ENCODE data around the gene SUGP1.
A peak's percentile ranks its signal among the peaks of the same experiment; 100 is the strongest.
"Not testable (repeated sequence)": the region's sequence is repeated elsewhere in the genome, so short reads cannot be mapped to it uniquely, and the experiment has no call there.

Gene SUGP1, protein sequence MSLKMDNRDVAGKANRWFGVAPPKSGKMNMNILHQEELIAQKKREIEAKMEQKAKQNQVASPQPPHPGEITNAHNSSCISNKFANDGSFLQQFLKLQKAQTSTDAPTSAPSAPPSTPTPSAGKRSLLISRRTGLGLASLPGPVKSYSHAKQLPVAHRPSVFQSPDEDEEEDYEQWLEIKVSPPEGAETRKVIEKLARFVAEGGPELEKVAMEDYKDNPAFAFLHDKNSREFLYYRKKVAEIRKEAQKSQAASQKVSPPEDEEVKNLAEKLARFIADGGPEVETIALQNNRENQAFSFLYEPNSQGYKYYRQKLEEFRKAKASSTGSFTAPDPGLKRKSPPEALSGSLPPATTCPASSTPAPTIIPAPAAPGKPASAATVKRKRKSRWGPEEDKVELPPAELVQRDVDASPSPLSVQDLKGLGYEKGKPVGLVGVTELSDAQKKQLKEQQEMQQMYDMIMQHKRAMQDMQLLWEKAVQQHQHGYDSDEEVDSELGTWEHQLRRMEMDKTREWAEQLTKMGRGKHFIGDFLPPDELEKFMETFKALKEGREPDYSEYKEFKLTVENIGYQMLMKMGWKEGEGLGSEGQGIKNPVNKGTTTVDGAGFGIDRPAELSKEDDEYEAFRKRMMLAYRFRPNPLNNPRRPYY

DNA sequence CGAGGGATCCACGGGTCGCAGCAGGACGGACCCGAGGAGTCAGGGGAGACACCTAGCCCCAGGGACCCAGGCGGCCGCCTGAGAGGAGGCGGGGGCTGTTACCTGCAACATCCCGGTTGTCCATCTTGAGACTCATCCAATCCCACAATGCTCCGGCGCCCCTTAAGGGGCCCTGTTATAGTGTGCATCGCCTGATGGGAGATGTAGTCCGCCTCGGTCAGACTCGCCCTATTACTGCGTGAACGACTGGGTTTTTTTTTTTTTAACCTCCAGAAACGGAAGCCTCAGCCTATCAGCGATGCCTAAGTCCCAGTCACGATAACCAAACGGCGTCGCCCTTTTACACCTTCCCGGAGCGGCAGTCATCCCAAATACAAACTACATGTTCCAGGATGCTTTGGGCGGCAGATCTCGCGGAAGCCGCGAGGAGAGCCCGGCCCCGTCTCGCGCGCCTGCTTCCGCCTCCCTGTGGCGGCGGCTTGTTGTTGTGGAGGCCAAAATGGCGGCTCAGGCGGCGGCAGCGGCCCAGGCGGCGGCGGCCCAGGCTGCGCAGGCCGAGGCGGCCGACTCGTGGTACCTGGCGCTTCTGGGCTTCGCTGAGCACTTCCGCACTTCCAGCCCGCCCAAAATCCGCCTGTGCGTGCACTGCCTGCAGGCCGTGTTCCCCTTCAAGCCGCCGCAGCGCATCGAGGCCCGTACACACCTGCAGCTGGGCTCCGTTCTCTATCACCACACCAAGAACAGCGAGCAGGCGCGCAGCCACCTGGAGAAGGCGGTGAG is at the start of gene SUGP1, which contains the start of gene MAU2:
TSS of gene SUGP1 (minus strand) at position 149 of the 780 bp plus-strand sequence. CDS start at position 136, 13 bp downstream.
TSS of gene MAU2 (plus strand) at position 469 of the 780 bp plus-strand sequence. CDS start at position 500, 31 bp downstream.
- peak; percentile 98 for DNase-seq

DNA sequence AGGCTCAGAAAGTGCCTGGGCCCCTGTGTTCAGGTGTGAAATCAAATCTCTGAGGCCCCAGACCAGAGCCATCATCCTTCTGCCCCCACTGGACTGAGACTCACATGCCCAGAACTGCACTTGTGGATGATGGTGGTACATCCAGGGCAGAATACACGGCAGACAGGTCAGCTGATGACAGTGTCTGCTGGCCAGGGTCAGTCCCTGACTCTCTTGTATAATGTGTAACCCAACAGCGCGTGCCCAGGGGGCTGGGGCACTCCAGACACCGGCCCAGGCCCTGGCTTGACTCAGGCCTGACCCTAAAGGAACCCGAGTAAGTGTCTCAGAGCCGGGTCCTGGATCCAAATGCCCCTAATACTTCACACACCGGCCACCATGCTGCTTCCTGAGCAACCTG is 47.8 kb upstream of the SUGP1 start:
- DNase-seq = no peak

DNA sequence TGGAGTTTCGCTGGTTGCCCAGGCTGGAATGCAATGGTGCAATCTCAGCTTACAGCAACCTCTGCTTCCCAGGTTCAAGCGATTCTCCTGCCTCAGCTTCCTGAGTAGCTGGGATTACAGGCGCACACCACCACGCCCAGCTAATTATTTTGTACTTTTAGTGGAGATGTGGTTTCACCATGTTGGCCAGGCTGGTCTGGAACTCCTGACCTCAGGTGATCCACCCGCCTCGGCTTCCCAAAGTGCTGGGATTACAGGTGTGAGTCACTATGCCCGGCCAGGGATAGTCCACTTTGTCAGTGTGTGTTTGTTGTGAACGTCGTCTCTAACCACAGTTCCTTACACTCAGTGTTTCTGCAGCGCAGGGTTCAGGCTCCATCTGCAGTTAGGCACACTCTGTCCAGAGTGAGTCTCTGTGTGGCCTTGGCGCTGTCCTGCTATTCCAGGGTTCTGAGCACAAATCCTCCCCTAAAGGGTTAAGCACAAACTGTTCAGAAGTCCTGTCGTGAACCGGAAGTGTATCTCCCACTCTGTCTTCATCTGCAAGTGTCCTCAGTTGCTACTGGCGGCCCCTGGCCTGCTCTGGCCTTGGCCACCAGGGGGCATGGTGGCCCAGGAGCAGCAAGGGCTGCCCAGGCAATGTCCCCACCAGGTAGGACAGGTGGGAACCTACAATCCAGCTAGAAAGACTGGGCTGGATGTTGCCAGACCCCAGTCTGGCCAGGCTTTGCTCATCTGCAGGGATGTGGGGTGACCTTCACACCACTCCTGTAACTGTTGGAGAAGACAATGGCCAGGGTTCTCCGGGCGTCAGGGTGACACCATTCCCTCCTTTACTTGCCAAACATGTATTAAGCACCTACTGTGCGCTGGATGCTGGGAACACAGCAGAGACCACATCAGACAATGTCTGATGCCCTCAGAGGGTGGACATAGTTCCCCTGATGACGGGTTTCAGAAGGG is 46.4 kb upstream of the SUGP1 start:
- peak; percentile 91 for DNase-seq

DNA sequence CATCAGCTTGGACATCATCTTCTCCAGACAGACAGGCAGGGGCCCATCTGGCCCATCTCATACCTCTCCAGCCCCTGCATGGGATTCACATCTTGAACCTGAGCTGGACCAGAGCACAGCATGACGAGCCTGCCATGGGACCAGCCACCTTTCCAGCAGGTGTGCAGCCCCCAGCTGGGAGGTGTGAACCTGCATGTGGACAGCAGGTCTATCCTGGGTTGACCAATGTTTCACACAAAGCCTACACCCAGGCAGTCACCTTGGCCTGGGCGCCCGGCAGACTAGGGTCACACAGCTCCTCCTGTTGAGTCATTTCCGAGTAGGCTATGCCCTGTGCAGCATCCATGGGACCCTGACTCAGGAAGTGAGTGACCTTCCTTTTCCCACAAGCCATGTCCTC is 41.8 kb upstream of the SUGP1 start:
- DNase-seq = no peak

DNA sequence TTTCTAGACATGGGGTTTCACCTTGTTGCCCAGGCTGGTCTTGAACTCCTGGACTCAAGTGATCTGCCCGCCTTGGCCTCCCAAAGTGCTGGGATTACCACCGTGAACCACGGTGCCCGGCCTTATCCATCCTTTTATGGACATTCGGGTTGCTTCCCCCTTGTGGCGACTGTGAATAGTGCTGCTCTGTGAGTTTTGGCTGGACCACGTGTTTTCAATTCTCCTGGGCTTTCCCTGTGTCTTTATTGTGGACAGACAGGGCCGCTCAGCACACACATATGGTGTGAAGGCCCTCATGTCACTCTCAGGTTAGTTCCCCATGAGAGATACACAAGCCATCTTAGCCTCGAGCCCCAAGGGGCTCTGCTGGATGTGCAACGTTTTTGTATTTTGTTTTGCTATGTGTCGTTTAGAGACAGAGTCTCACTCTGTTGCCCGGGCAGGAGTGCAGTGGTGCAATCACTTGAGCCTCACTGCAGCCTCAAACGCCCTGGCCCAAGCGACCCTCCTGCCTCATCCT is 40.8 kb upstream of the SUGP1 start:
- DNase-seq = peak; percentile 91

DNA sequence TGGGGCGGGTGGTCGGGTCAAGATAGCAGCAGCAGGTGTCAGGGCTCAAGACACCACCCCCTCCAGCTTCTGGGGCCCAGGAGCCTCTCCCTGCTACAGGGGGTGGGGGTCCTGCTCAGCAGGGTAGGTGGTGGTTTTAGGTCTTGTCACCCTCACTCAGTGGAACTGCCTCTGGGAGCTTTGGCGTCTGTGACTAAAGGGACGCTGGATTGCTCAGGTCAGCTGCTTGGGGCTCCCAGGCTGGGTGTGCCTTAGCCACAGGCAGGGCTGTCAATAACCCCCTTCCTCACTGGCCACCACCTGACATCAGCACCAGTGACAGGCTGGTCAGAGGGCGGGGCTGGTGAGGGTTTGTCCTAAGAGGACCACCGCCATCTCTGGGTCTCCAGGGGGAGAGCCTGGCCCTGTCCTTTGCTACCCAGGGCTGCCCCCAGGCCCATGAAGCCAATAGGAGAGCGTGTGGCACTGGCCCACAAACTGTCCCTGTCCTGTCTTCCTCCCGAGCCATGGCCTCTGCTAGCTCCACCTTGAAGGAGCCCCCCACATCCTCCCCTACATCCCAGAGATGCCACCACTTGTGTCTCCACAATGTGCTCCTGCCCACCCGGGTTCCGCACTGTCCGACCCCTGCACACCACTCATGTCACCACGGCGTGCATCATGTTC is 36.7 kb upstream of the SUGP1 start:
- DNase-seq = no peak

DNA sequence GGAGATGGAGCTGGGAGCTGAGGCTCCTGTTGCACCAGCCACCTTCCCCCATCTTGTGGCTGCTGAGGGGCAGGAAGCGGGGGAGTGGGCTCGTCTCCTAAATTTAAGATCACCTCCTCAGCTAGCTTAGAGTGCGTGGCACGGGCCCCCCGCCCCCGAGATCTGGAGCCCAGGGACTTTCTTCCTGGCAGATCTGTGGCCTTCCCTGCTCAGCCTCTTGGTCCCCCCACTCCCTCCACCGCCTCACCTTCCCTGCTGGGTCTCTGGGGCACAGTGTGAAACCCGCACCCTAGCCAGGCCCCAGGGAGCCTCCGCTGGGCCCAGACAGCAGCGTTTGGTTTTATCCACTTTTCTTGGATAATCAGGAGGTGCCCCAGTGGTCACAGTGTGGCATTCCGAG is 36.2 kb upstream of the SUGP1 start:
- no peak for DNase-seq

DNA sequence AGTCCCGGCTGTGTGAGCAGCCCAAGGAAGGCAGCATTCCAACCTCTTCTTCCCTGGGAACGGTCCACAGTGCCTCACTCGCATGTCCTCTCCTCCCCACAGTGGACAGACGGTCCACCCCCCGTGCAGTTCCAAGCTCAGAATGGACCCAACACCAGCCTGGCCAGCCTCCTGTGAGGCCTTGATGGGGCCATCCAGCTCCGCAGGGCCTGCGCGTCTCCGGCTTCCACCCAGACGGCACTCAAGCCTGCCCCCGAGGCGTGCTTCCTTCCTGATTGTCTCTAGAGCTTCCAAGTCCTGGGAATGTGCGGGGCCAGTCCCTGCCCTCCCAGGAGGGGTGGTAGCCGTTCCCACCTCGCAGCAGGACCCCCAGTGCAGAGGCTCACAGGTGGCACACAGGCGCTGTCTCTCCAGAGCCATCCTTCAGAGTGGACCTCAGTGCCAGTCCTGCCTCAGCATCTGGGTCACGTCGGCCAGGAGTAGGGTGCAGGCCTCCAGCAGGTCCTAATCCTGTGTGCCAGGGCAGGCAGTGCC is 35.4 kb upstream of the SUGP1 start:
- DNase-seq = no peak

DNA sequence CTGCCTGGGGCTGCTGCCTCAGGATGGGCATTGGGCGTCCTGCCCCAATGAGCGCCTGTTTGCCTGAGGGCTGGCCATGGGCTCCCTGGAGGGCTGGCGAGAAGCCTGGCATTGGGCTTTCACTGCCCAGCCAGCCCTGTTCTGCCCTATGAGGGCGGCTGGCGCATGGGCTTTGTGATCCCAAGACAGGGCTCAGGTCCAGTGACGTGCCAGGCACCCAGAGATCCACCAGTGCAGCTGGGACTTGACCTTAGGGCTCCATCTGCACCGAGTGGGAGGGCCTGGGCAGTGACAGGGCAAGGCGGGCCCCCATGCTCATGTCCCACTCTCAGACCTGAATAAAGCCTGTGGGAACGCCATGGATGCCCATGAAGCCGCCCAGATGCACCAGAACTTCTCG is 34.6 kb upstream of the SUGP1 start:
- DNase-seq = no peak

DNA sequence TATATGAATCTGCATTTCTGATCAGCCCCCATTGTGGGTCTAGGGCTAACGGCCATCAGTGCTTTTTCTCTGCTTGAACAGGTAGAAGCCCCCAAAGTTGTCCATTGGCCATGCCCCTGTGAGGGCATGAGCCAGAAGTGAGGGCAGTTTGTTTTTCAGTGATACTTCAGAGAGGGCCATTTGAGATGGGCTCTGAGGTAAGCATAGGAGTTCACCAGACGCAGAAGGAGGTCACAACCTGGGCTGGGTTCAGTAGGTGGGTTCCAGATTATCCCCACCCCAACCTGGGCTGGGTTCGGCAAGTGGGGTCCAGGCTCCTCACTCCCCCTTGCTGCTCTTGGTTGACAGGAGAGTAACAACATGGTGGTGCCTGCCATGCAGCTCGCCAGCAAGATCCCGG is 33.7 kb upstream of the SUGP1 start:
- DNase-seq = no peak

DNA sequence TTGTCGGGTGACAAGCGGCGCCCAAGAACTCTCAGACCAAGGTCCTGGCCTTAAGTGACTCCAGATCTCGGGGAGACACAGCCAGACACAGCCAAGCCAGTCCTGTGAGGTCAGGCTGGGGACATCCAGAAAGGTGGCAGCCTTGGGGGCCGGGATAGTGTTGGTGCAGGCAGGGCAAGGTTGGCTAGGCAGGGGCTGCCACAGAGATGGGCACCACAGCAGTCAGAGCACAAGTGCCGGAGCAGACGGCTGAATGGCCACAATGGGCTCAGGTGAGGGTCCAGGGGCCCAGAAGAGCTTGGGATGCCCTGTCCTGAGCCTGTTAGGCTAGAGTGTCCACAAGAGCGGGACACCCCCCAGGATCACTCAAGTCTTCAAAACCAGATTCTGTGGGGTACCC is 32.5 kb upstream of the SUGP1 start:
- no peak for DNase-seq

DNA sequence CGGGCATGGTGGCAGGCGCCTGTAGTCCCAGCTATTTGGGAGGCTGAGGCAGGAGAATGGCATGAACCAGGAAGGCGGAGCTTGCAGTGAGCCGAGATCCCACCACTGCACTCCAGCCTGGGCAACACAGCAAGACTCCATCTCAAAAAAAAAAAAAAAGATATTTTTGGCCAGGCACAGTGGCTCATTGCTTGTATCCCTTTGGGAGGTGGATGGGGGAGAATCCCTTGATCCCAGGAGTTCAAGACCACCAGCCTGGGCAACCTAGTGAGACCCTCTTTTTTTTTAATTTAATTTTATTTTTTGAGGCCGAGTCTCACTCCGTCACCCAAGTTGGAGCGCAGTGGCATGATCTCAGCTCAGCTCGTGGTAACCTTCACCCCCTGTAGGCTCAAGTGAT is 30.4 kb upstream of the SUGP1 start:
- not testable (repeated sequence) for DNase-seq

DNA sequence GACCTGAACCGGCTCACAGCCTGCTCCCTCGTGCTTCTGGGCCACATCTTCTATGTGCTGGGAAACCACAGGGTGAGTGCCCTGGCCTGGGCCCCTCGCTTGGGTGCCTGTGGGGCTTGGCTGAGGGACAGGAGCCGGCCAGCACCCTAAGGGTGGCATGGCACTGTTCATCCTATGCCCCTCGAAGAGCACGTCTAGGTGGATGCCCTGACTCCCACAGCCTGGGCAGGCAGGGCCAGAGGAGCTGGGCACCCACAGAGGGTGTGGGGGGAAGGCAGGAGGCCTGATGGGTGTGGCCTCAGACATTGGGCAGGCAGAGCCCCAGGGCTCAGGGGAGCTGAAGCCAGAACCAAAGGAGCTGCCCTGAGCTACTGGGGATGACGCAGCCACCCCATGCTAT is 29.1 kb upstream of the SUGP1 start:
- DNase-seq = no peak

DNA sequence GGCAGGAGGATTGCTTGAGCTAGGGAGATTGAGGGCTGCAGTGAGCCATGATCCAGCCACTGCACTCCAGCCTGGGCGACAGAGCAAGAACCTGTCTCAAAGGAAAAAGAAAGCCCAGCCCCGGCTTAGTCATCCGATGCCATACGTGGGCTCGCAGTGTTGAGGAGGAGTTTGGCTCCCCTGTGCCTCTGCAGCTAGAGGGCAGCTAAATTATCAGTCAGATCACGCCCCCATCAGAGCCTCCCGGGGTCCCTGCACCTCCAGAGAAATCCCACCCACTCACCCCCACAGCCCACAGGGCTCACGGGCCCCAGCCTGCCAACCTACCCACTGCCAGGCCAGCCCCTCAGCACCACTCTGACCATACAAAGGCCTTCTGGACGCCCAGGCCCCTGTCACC is 28.0 kb upstream of the SUGP1 start:
- no peak for DNase-seq

DNA sequence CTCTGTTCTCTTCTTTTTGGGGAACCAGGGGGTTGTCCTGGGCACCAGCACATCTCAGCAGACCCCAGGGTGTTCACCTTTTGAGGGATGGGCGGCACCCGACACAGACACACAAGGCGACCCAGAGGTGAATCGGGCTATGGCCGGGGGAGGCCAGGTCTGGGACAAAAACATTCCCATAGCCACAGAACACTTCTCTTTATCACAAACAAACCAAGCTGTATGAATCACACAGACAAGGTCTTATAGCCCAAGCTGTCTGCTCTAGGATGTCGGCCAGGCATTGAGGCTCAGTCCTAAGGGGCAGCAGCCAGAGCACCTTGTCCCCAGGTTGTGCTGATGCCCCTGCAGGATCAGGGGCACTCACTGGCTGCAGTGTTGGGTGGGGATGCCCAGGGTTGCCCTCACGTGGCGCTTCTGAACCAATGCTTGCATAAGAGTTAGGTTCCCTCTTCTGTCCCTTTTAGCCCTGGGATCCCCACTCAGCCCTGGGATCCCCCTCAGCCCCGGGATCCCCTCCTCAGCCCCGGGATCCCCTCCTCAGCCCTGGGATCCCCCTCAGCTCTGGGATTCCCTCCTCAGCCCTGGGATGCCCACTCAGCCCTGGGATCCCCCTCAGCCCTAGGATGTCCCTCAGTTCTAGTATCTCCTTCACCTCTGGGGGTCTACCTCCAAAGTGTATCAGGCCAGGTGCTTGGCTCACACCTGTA is 27.2 kb upstream of the SUGP1 start:
- DNase-seq = no peak

DNA sequence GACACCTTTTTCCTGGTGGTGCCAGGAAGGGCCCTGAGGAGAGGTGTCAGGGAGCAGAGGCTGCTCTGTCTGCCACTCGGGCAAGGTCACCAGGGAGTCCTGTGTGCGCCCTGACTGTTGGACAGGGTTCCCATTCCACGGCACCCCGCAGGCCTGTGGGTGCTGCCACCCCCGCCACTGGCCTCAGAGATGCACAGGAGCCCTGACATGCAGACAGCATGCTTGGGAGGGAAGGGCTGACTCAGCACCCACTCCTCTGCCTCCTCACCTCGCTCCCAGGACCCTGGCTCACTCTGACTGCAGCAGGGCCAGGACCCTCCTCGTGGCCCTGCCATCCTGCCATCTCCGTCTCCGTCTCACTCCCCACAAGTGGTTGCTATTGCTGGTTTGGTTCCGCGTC is 25.7 kb upstream of the SUGP1 start:
- no peak for DNase-seq

DNA sequence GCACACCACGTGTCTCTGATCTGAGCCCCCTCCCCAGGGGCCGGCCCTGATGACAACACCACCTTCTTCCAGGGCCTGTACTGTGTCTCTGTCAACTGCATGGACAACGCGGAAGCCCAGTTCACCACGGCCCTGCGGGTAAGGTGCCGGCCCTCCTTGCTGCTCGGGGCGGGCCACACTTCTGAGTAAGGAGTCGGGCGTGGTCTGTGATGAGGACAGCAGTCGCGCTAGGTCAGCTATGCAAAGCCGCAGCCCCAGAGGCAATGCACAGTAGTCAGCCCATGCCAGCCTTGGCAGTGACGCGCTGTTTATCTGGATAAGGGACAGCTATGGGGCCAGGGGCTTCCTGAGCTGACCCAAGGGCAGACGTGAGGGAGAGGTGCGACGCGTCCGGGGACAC is 24.9 kb upstream of the SUGP1 start:
- no peak for DNase-seq

DNA sequence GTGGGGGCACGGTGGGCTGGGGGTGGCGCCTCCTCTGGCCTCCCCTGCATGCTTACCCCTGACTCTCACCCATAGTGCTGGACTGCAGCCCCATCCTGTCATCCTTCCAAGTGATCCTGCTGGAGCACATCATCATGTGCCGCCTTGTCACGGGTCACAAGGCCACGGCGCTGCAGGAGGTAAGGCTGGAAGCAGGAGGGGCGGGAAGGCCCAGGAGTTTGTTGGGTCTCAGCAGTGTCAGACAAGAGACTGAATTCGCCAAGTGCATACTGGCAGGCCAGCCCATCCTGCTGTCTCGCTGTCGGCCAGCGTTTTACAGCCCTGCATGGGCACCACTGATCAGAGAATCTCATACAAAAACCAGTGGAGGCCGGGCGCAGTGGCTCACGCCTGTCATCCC is 23.5 kb upstream of the SUGP1 start:
- no peak for DNase-seq

DNA sequence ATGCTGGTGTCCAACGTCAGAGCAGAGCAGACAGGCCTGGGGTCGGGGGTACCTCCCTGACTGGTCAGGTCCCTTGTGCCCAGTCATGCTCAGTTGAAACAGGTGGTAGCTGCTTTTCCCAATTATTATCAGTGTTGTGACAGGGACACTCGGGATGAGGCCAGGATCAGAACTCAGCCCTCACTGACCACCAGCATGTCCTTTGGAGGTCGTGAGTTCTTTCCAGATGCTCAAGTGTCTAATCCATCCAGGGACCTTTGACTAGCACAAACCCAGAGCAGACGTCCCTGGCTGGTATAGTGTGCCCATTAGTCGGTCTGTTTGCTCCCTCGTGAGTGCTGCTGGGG is 22.7 kb upstream of the SUGP1 start:
- no peak for DNase-seq

DNA sequence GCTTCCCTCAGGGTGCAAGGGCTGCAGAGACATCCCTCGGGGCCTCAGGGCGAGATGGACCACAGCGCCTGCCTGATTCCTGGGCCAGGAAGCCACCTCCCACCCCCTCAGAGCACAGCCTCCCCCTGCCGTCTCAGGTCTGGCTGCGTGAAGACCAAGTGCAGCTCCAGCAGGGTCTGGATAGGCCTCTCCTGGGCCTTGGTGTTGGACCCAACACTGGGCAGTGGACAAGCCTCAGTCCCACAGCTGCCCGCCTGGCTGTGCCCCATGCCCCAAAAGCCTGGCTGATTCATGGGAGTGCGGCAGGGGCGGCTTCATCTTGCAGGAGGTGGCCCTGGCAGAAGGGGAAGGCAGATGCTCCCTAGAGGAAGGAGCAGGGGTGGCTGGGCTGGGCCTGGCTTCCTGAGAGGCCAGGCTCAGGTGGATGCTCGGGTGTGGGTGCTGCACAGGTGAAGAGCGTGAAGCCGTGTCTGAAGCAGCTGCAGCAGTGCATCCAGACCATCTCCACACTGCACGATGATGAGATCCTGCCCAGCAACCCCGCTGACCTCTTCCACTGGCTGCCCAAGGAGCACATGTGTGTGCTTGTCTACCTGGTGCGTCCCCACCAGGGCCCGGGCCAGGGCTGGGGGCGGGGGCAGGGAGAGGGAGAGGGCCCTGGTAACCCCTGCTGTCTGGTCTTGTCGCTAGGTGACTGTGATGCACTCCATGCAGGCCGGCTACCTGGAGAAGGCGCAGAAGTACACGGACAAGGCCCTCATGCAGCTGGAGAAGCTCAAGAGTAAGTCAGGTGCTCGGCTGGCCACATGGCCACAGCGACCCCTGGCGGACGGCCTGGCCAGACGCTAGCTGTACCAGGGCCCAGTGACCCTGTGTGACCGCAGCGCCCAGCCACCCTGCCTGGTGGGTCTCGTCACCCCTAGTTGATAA is 22.0 kb upstream of the SUGP1 start:
- DNase-seq = peak; percentile 68
